ENCODE results near the gene PROK2.

GRCh38 chr3:71813073-71813472 lies 28.1 kb upstream of the PROK2 start:
- TF ChIP-seq CTCF (conservative IDR thresholded peaks at IDR 0.05) (no peak), ZFX (IDR thresholded peaks at IDR 0.05) (no peak)

Data from C4-2B (cell line).